Cardiac muscle cell (in vitro differentiated cells and primary cell): ENCODE measurements around the gene CCDC34. TPM values are rescaled to one million over a fixed set of nuclear protein-coding genes. Genes with fewer than 3 reads are reported as not detected.

Experiments
- polyA plus RNA-seq: library from polyadenylated mRNA; unstranded; fragments of >200 nt; fragmentation: Nextera tagmentation; extraction: Ambion mirVana; gene quantifications from 2 replicates; pipeline ENCODE4 v1.2.1, GENCODE V29; 2016
- total RNA-seq: library from RNA; depleted of rRNA; stranded (reverse); fragments of >200 nt; gene quantifications from 2 replicates; pipeline ENCODE4 v1.2.3, GENCODE V29; 2016

The CCDC34 gene
- total and polyA plus RNA-seq, 2 experiments from 2014 or later = 12.8 to 21.1 TPM

Other genes starting within 250 kb of the CCDC34 start
- gene LGR4, start 109.6 kb upstream of the CCDC34 start, total RNA-seq = 84.2 and 89.3 TPM in 2 replicates
- gene LGR4, start 109.6 kb upstream of the CCDC34 start, polyA plus RNA-seq = 52.4 and 66.1 TPM in 2 replicates
- gene LIN7C, start 143.6 kb upstream of the CCDC34 start, total RNA-seq = 13.6 and 18.8 TPM in 2 replicates
- gene LIN7C, start 143.6 kb upstream of the CCDC34 start, polyA plus RNA-seq = 13.1 and 30.1 TPM in 2 replicates